Measurements from ENCODE around the gene PCNP.

- no peak for TF ChIP-seq CTCF (conservative IDR thresholded peaks at IDR 0.05; ENCODE audit: low read length)
- no peak for TF ChIP-seq EZH2phosphoT487 (IDR thresholded peaks at IDR 0.05; ENCODE audit: borderline replicate concordance, low read depth, low read length)
Observed at GRCh38 chr3:101591071-101591470, 17.1 kb downstream of the PCNP start.
